Measurements from ENCODE around the gene NRXN2.

DNA sequence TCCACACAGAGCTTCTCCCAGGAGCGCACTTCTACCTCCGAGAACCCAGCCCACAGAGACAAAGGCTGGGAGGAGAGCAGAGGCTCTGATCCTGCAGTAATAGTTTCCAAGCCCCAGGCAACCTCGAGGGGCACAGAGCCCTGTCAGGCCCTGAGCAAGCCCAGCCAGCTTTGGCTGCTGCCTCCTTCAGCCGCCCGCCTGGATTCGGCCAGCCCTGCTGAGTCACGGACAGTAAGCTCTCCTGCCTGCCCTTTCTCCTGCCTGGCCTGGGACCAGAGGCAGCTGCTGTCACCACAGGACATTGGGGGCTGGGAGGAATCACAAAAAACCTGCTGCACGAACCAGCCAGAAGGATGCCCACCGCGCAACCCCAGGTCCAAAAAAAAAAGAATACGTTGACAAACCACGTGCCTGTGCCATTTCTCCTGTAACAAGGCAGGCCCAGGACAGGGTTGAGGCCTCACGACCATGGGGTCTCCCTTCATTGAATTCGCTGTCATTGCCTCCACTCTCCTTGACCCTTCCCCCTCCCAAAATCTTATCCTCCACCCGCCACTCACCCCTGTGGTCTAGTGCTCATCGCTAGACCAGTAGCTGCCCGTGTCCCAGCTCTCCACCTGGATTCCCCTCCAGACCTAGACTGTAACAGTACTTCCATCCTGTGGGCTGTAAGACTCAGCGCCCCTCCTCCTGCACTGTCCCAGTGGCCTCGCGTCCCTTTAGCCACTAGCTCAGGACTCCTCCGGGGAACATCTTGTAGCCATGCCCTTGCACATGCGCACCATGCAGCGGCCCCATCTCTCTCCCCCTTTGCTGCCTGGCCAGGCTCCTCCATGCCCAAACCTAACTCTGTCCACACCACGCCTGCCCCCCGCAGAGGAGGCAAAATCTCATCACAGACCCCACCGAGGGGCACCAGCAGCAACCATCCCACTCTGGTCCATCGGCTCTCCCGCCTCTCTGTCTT, 139.4 kb downstream of the NRXN2 start:
- no peak for TF ChIP-seq CTCF (IDR thresholded peaks at IDR 0.05 in 2 of 3, conservative IDR thresholded peaks at IDR 0.05 in 1 of 3; ENCODE audit: control insufficient read depth in 2 of 3, extremely low read depth in 1 of 3, insufficient read depth in 1 of 3, low read depth in 3 of 3, low read length in 3 of 3)
- TF ChIP-seq ZNF274 (IDR thresholded peaks at IDR 0.05; ENCODE audit: insufficient read depth, insufficient read length), result no peak
- TF ChIP-seq CREB1 (IDR thresholded peaks at IDR 0.05; ENCODE audit: low read depth), result no peak
- no peak for TF ChIP-seq POLR2A (IDR thresholded peaks at IDR 0.05; ENCODE audit: low read depth, low read length)
